WTC11 (cell line): ENCODE results near the gene TRAF2.

Experiments used
- CREB1 ChIP-seq: sonication (generic); formaldehyde crosslinking; IDR thresholded peaks from 2 replicates; pipeline ENCODE4 v1.8.0; 2023; ENCODE audit warnings: mild to moderate bottlenecking, missing genetic modification reagents
- FOXP1 ChIP-seq: sonication (generic); formaldehyde crosslinking; IDR thresholded peaks from 2 replicates; pipeline ENCODE4 v1.8.0; 2022; ENCODE audit warnings: missing genetic modification reagents, mild to moderate bottlenecking, moderate library complexity, borderline replicate concordance
- NR2C2 ChIP-seq: sonication (generic); formaldehyde crosslinking; IDR thresholded peaks from 2 replicates; pipeline ENCODE4 v1.8.0; 2022; ENCODE audit warnings: mild to moderate bottlenecking, missing genetic modification reagents
- SP1 ChIP-seq: sonication (generic); formaldehyde crosslinking; conservative IDR thresholded peaks from 2 replicates; pipeline ENCODE4 v1.8.1; 2022; ENCODE audit warnings: missing genetic modification reagents
- TP53 ChIP-seq: sonication (generic); formaldehyde crosslinking; IDR thresholded peaks from 2 replicates; pipeline ENCODE4 v1.8.1; 2023; ENCODE audit warnings: mild to moderate bottlenecking, missing genetic modification reagents
- TF ChIP-seq, protein P1 (sequence below): sonication (generic); formaldehyde crosslinking; IDR thresholded peaks from 2 replicates; pipeline ENCODE4 v1.8.1; 2023; ENCODE audit warnings: mild to moderate bottlenecking, missing genetic modification reagents
- TF ChIP-seq, protein P2 (sequence below): fragments of 200-600 bp; IDR thresholded peaks from 2 replicates; pipeline ENCODE4 v1.8.0; 2022; ENCODE audit warnings: antibody characterized with exemption
- TF ChIP-seq, protein P3 (sequence below): sonication (generic); formaldehyde crosslinking; IDR thresholded peaks from 2 replicates; pipeline ENCODE4 v1.8.0; 2022; ENCODE audit warnings: mild to moderate bottlenecking, missing genetic modification reagents

DNA sequence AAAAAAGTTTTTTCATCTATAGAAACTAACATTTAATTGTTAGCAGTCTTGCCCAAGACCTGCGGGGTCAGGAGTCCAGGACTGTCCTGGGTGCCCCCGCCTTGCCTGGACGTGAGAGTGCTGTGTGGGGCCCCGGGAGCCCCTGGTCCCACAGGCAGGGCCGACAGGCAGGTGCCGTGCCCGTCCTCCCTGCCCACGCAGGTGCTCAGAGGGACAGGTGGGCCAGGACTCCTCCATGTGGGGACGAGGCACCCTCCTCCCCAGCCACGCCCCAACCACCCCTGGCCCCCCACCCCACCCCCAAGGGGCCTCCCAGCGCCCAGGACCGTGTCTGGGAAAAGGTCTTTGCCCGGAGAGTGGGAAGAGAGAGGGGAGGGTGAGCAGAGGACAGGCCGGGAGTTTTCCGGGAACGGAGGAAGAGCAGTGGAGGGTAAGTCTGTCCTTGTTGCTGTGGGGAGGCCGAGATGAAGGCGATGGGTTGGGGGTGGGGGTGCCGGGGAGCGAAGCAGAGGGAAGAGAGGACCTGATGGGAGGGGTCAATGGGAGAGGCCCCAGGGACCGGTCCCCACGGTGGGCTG lies 63.0 kb downstream of the TRAF2 start:
- TF ChIP-seq, protein P1, sequence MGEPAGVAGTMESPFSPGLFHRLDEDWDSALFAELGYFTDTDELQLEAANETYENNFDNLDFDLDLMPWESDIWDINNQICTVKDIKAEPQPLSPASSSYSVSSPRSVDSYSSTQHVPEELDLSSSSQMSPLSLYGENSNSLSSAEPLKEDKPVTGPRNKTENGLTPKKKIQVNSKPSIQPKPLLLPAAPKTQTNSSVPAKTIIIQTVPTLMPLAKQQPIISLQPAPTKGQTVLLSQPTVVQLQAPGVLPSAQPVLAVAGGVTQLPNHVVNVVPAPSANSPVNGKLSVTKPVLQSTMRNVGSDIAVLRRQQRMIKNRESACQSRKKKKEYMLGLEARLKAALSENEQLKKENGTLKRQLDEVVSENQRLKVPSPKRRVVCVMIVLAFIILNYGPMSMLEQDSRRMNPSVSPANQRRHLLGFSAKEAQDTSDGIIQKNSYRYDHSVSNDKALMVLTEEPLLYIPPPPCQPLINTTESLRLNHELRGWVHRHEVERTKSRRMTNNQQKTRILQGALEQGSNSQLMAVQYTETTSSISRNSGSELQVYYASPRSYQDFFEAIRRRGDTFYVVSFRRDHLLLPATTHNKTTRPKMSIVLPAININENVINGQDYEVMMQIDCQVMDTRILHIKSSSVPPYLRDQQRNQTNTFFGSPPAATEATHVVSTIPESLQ (CRISPR knock-in tag) = no peak
- TF ChIP-seq, protein P2, sequence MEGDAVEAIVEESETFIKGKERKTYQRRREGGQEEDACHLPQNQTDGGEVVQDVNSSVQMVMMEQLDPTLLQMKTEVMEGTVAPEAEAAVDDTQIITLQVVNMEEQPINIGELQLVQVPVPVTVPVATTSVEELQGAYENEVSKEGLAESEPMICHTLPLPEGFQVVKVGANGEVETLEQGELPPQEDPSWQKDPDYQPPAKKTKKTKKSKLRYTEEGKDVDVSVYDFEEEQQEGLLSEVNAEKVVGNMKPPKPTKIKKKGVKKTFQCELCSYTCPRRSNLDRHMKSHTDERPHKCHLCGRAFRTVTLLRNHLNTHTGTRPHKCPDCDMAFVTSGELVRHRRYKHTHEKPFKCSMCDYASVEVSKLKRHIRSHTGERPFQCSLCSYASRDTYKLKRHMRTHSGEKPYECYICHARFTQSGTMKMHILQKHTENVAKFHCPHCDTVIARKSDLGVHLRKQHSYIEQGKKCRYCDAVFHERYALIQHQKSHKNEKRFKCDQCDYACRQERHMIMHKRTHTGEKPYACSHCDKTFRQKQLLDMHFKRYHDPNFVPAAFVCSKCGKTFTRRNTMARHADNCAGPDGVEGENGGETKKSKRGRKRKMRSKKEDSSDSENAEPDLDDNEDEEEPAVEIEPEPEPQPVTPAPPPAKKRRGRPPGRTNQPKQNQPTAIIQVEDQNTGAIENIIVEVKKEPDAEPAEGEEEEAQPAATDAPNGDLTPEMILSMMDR = no peak
- no peak for TF ChIP-seq FOXP1 (CRISPR knock-in tag)
- TF ChIP-seq CREB1 = no peak
- TF ChIP-seq TP53 (CRISPR knock-in tag) = no peak
- TF ChIP-seq, protein P3, sequence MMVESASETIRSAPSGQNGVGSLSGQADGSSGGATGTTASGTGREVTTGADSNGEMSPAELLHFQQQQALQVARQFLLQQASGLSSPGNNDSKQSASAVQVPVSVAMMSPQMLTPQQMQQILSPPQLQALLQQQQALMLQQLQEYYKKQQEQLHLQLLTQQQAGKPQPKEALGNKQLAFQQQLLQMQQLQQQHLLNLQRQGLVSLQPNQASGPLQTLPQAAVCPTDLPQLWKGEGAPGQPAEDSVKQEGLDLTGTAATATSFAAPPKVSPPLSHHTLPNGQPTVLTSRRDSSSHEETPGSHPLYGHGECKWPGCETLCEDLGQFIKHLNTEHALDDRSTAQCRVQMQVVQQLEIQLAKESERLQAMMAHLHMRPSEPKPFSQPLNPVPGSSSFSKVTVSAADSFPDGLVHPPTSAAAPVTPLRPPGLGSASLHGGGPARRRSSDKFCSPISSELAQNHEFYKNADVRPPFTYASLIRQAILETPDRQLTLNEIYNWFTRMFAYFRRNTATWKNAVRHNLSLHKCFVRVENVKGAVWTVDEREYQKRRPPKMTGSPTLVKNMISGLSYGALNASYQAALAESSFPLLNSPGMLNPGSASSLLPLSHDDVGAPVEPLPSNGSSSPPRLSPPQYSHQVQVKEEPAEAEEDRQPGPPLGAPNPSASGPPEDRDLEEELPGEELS (CRISPR knock-in tag) = no peak
- no peak for TF ChIP-seq NR2C2 (CRISPR knock-in tag)
- no peak for TF ChIP-seq SP1
